Lower leg skin (tissue), 4 donors: ENCODE data around the gene IL18RAP. TPM values are rescaled to one million over a fixed set of nuclear protein-coding genes. Genes with fewer than 3 reads are reported as not detected.

Experiments
- DNase-seq, 2 donors: peaks; one replicate each; pipeline ENCODE4 v3.0.0-alpha.2; 2019; ENCODE audit warnings: low spot score in 2 of 2
- H3K4me3 ChIP-seq: fragments of 200-600 bp; sonication (generic); 2 replicates; pipeline ENCODE4 v1.5.1; 2017; ENCODE audit warnings: mild to moderate bottlenecking, low read depth; ENCODE audit not compliant: poor library complexity, severe bottlenecking
- CTCF ChIP-seq, 3 donors: fragments of 450-650 bp; IDR thresholded peaks; one replicate each; pipeline ENCODE4 v1.5.1; 2016; ENCODE audit warnings: antibody characterized with exemption in 3 of 3, mild to moderate bottlenecking in 3 of 3, moderate library complexity in 2 of 3
- POLR2A ChIP-seq, 2 donors: fragments of 450-650 bp; IDR thresholded peaks; one replicate each; pipeline ENCODE4 v1.6.1; 2016 to 2017; ENCODE audit warnings: antibody characterized with exemption in 2 of 2, mild to moderate bottlenecking in 1 of 2, moderate library complexity in 1 of 2
- WGBS, 2 donors: methylation state at CpG; one replicate each; pipeline ENCODE4 v1.1.5; 2018; 5-methylcytosine and 5-hydroxymethylcytosine counted together
- intact Hi-C: fragments of 100-400 bp; cut with DNase I; formaldehyde crosslinking; loops from one replicate; pipeline ENCODE4 v1.15.0; 2023; ENCODE audit warnings: low total_unique reads
- total RNA-seq, 4 donors: library from RNA; depleted of rRNA; stranded (reverse); fragments of >200 nt; gene quantifications; one replicate each; pipeline ENCODE4 v1.1.0, GENCODE V29; 2016

Gene IL18RAP
- total RNA-seq, 4 donors from 2014 or later = 0.21 to 0.39 (median 0.23) TPM; not detected in 1

DNA sequence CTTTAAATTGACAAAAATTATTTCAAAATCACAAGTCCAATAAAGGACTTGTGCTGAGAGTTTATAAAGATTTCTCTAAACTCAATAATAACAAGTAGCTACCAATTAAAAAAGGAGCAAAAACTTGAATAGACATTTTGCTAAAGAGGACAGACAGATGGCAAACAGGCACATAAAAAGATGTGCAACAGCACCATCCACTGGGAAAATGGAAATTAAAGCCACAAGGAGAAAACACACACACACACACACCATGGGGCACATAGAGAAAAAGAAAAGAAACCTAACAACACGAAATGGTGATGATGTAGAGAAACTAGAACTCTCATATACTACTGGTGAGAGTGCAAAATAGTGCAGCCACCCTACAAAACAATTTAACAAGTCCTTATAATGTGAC, 37.5 kb downstream of the IL18RAP start:
- intact Hi-C loops = no loop called here

GRCh38 chr2:102461188-102461587, 38.2 kb downstream of the IL18RAP start:
- 89 to 90% methylated on average over 6 of the region's 6 CpGs for WGBS, 2 donors
- H3K4me3 ChIP-seq = no peak overlapping the region
- DNase-seq = no peak
- intact Hi-C loops = no loop called here
- no peak for TF ChIP-seq POLR2A (IDR thresholded peaks at IDR 0.05)
- no peak for TF ChIP-seq CTCF (IDR thresholded peaks at IDR 0.05)

More for the DNA sequence above, 37.5 kb downstream of the IL18RAP start:
- H3K4me3 ChIP-seq = no peak overlapping the region
- TF ChIP-seq CTCF (IDR thresholded peaks at IDR 0.05) (no peak), POLR2A (IDR thresholded peaks at IDR 0.05) (no peak)
- DNase-seq = no peak
- WGBS, 2 donors = 74 to 83% methylated on average over 1 of the region's 1 CpG

- WGBS, 2 donors = 93 to 95% methylated on average over 5 of the region's 5 CpGs
- H3K4me3 ChIP-seq = no peak overlapping the region
- TF ChIP-seq CTCF (IDR thresholded peaks at IDR 0.05) (no peak), POLR2A (IDR thresholded peaks at IDR 0.05) (no peak)
- intact Hi-C loops = no loop called here
- no peak for DNase-seq
These were observed 40.2 kb downstream of the IL18RAP start for GRCh38 chr2:102463160-102463559.

- intact Hi-C loops = loop anchor here (5.0 kb wide), 1 partner anchor 147 kb away; the partner anchor contains the start of gene SLC9A2
- WGBS, 2 donors = 50 to 57% methylated on average over 1 of the region's 1 CpG
- H3K4me3 ChIP-seq = no peak overlapping the region
- TF ChIP-seq POLR2A (IDR thresholded peaks at IDR 0.05) (no peak), CTCF (IDR thresholded peaks at IDR 0.05) (no peak)
- DNase-seq = no peak
These were observed 47.2 kb downstream of the IL18RAP start for GRCh38 chr2:102470168-102470567.

DNA sequence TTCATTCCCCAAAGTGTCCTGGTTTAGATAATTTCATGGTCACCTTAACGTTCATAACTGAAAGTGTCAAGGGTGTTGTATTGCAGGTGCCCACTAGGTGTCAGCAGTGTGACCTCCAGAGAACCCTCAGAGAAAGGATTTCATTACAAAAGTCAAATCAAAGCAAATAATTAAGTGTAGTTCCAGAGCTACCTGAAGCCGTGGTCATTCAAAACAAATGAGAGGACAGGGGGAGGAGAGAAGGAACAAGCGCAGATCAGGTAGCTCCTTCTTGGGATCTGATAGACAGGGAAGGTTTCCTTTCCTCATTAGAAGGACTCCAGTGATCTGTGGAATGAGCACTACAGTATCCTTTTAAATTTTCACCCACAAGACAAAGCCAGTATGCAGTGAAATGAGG, 50.1 kb downstream of the IL18RAP start, which contains the start of gene SLC9A4:
Gene SLC9A4, plus strand, starts transcription at position 207 of the 400 bp plus-strand sequence. CDS start 534 bp downstream, outside the sequence.
- WGBS, 2 donors = 7 to 9% methylated on average over 3 of the region's 3 CpGs
- TF ChIP-seq POLR2A (IDR thresholded peaks at IDR 0.05) (no peak), CTCF (IDR thresholded peaks at IDR 0.05) (peak in 1 of 3 donors; percentile 46)
- intact Hi-C loops = loop anchor here (5.0 kb wide), 1 partner anchor 144 kb away; the partner anchor contains the start of gene SLC9A2
- DNase-seq = peak in 1 of 2 donors; percentile 35
- no peak within 1 kb of the TSS for H3K4me3 ChIP-seq

GRCh38 chr2:102473631-102474030, 50.7 kb downstream of the IL18RAP start:
- intact Hi-C loops = loop anchor here (5.0 kb wide), 1 partner anchor 144 kb away; the partner anchor contains the start of gene SLC9A2
- 80 to 92% methylated on average over 3 of the region's 3 CpGs for WGBS, 2 donors
- TF ChIP-seq POLR2A (IDR thresholded peaks at IDR 0.05) (no peak), CTCF (IDR thresholded peaks at IDR 0.05) (no peak)
- no peak for DNase-seq
- no peak overlapping the region for H3K4me3 ChIP-seq
